ENCODE results near the gene DNER. TPM values are rescaled to one million over a fixed set of nuclear protein-coding genes. Genes with fewer than 3 reads are reported as not detected.

DNER gene
- total RNA-seq, 2 donors from 2014 or later = 17.6 to 28.4 TPM

- Histone ChIP-seq H3K9me3 (no peaks in the 10 kb centered on the region), H3K27me3 (no peaks in the 10 kb centered on the region), H3K36me3 (no peaks in the 10 kb centered on the region), H3K4me1 (peaks cover 0 to 6% of the 10 kb centered on the region in 2 donors), H3K4me3 (no peak overlapping the region), H3K27ac (no peak overlapping the region)
- no peak for DNase-seq (ENCODE audit: low spot score)
- no peak for TF ChIP-seq CTCF (IDR thresholded peaks at IDR 0.05)
Measured at GRCh38 chr2:229719926-229720647, 5.7 kb upstream of the DNER start.

DNA sequence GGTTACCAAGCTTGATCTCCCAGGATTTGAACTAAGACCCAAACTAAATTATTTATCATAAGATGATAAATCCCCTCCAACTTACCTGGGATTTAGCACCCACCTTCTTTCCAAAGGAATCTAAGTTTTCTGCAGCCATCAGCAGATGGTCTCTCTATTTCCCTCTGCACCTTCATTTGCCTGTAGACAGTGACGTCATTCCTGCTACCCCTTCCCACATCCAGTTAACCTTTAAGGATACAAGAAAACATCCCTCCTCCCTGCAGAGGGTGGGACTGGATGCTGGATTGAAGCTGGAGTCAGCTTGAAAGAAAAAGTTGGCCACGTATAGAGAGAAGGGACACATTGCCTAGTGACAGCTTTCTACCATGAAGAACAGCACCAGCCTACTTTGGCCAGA is 3.7 kb upstream of the DNER start:
- DNase-seq (ENCODE audit: low spot score) = no peak
- Histone ChIP-seq H3K27me3 (peaks cover 0 to 10% of the 10 kb centered on the region in 2 donors), H3K4me3 (no peak overlapping the region), H3K9me3 (no peaks in the 10 kb centered on the region), H3K4me1 (peaks cover 0 to 22% of the 10 kb centered on the region in 2 donors), H3K27ac (no peak overlapping the region), H3K36me3 (no peaks in the 10 kb centered on the region)
- no peak for TF ChIP-seq CTCF (IDR thresholded peaks at IDR 0.05)

DNA sequence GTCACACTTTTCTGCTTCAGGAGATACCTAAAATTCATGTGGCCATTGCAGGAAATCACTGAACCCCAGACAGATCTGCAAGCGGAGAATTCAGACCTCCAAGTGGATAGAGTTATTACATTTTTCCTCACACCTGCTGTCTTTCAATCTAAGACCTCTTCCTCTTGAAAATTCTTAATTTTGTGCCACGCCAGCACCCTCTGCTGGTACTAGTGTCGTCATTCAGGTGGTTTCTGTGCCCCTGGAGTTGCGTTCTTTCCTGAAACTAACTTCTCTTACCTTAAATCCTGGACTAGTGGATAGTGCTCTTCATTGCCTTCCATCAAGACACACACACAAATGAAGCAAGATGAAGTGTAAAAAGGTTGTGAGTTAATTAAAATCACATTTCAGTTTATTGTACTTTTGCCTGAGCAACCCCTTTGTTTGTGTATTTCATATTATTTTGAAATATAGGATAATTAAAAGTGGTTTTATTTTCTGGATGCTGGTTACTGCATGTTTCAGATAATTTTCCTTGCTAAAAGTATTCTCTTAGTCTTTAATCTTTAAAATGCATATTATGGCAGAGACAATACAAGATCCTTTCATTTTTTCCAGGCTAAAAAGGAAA is 1.6 kb upstream of the DNER start:
- peaks cover 0 to 23% of the 10 kb centered on the region in 2 donors for H3K4me1 ChIP-seq
- H3K9me3 ChIP-seq = no peaks in the 10 kb centered on the region
- peak; percentile 11 to 51 for TF ChIP-seq CTCF (IDR thresholded peaks at IDR 0.05)
- H3K4me3 ChIP-seq = no peak overlapping the region
- H3K36me3 ChIP-seq = no peaks in the 10 kb centered on the region
- H3K27me3 ChIP-seq = peaks cover 0 to 11% of the 10 kb centered on the region in 2 donors
- no peak overlapping the region for H3K27ac ChIP-seq
- no peak for DNase-seq (ENCODE audit: low spot score)

DNA sequence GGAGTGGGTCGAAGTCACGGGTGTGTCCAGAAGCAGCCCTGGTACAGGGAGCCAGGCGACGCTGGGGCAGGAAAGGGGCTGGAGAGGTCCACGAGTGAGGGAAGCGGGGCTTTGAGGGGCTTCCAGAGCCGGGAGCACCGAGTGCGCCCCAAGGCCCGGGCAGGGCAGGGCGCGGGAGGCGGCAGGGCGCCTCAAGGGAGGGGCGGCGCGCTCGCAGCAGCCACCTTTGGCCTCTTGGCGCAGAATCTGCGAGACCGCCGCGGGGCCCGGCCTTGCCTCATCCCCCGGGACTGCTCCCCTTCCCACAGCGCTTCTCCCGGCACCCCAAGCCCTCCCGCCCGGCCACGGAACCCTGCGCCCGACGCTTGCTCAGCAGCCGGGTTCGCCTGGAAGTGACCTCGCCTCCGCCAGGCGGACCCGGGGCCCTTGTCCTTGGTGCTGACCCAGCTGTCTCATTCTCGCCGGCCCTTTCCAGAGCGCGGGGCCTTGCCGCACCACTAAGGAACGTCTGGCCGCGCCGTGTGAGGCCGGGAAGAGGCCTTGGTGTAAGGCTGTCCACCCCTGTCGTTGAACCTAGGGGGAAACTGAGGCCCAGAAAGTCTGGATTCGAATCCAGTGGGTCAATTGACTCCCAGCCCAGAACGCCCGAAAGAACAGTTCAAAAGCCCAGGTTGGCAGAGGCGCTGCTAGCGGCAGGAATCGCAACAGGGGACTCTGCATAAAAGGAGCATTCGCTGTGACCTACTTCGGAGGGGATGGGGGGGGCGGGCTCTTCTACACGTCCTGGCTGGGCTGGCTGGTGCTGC is 584 bp upstream of the DNER start:
- TF ChIP-seq CTCF (IDR thresholded peaks at IDR 0.05) = no peak
- Histone ChIP-seq H3K4me1 (peaks cover 0 to 23% of the 10 kb centered on the region in 2 donors), H3K36me3 (no peaks in the 10 kb centered on the region), H3K4me3 (peak overlapping the region; percentile 47 to 53), H3K9me3 (no peaks in the 10 kb centered on the region), H3K27me3 (peaks cover 0 to 11% of the 10 kb centered on the region in 2 donors), H3K27ac (peak overlapping the region; percentile 53 to 67)
- no peak for DNase-seq (ENCODE audit: low spot score)

GRCh38 chr2:229713371-229714079 is 830 bp downstream of the DNER start:
- Histone ChIP-seq H3K9me3 (no peaks in the 10 kb centered on the region), H3K4me1 (peaks cover 0 to 24% of the 10 kb centered on the region in 2 donors), H3K36me3 (no peaks in the 10 kb centered on the region), H3K27me3 (peaks cover 0 to 11% of the 10 kb centered on the region in 2 donors), H3K27ac (peak overlapping the region; percentile 51 to 70), H3K4me3 (peak overlapping the region; percentile 47 to 53)
- peak in 1 of 2 donors; percentile 45 for TF ChIP-seq CTCF (IDR thresholded peaks at IDR 0.05)
- no peak for DNase-seq (ENCODE audit: low spot score)

Measured in right atrium auricular region (tissue), 2 donors.